GM19468 (cell line): Measurements from ENCODE around the gene ANGPTL1.

Source experiments
- ATAC-seq: cut with Tn5 transposase; IDR thresholded peaks from one replicate; pipeline ENCODE4 v1.9.1; 2021; ENCODE audit warnings: mild to moderate bottlenecking, moderate library complexity, moderate number of reproducible peaks; ENCODE audit not compliant: unreplicated experiment; ENCODE audit errors: extremely low read depth

The ANGPTL1 gene

GRCh38 chr1:178870944-178871343, at the start of gene ANGPTL1:
ANGPTL1 (minus strand) TSS chr1:178871077; CDS start chr1:178865776, 5,301 bp downstream.
- no peak for ATAC-seq

- ATAC-seq = no peak
Observed at GRCh38 chr1:178919581-178919980, 48.7 kb upstream of the ANGPTL1 start.

GRCh38 chr1:178918955-178919354, 48.1 kb upstream of the ANGPTL1 start:
- no peak for ATAC-seq

- no peak for ATAC-seq
Observed at GRCh38 chr1:178918308-178918707, 47.4 kb upstream of the ANGPTL1 start.

- no peak for ATAC-seq
Observed at GRCh38 chr1:178916448-178917174, 45.7 kb upstream of the ANGPTL1 start.

- ATAC-seq = no peak
Observed at GRCh38 chr1:178912597-178912996, 41.7 kb upstream of the ANGPTL1 start.

GRCh38 chr1:178910023-178910422, 39.1 kb upstream of the ANGPTL1 start:
- no peak for ATAC-seq

GRCh38 chr1:178908358-178908757, 37.5 kb upstream of the ANGPTL1 start:
- no peak for ATAC-seq

GRCh38 chr1:178901482-178902125, 30.7 kb upstream of the ANGPTL1 start:
- ATAC-seq = no peak

- ATAC-seq = no peak
Observed at GRCh38 chr1:178899402-178899801, 28.5 kb upstream of the ANGPTL1 start.

GRCh38 chr1:178898401-178898800, 27.5 kb upstream of the ANGPTL1 start:
- ATAC-seq = no peak

- no peak for ATAC-seq
Observed at GRCh38 chr1:178895928-178896327, 25.1 kb upstream of the ANGPTL1 start.

- no peak for ATAC-seq
Observed at GRCh38 chr1:178886551-178886950, 15.7 kb upstream of the ANGPTL1 start.

GRCh38 chr1:178885869-178886268, 15.0 kb upstream of the ANGPTL1 start:
- no peak for ATAC-seq

- no peak for ATAC-seq
Observed at GRCh38 chr1:178881950-178882349, 11.1 kb upstream of the ANGPTL1 start.

- ATAC-seq = no peak
Observed at GRCh38 chr1:178877896-178878295, 7.0 kb upstream of the ANGPTL1 start.

- no peak for ATAC-seq
Observed at GRCh38 chr1:178875936-178876335, 5.1 kb upstream of the ANGPTL1 start.

- ATAC-seq = no peak
Observed at GRCh38 chr1:178874966-178875365, 4.1 kb upstream of the ANGPTL1 start.

- ATAC-seq = no peak
Observed at GRCh38 chr1:178871551-178872320, 859 bp upstream of the ANGPTL1 start.

- no peak for ATAC-seq
Observed at GRCh38 chr1:178870221-178870620, 656 bp downstream of the ANGPTL1 start.

- no peak for ATAC-seq
Observed at GRCh38 chr1:178869119-178869697, 1.7 kb downstream of the ANGPTL1 start.
